ENCODE results near the gene ESR2.
"Not testable (repeated sequence)": the region's sequence is repeated elsewhere in the genome, so short reads cannot be mapped to it uniquely, and the experiment has no call there.

The ESR2 gene

GRCh38 chr14:64196056-64196455 is 98.1 kb downstream of the ESR2 start:
- FAIRE-seq, result no peak

DNA sequence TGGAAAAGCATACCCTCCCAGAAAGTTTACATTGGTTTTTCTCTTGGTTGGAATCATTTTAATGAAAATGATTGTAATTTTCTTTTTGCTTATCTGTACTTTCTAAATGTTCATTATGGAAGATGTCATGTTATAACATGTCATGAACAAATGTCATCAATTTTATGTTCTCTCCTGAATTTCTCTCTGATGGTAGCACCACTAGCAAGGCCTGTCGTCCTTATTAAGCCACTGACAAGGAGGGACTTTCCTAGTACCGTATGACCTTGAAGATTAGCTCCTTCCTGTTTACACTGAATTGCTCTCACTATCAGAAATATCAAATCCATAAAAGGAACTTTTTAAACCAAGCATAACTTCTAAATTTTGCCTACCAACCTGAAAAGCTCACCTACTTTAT is 99.0 kb downstream of the ESR2 start:
- no peak for FAIRE-seq

DNA sequence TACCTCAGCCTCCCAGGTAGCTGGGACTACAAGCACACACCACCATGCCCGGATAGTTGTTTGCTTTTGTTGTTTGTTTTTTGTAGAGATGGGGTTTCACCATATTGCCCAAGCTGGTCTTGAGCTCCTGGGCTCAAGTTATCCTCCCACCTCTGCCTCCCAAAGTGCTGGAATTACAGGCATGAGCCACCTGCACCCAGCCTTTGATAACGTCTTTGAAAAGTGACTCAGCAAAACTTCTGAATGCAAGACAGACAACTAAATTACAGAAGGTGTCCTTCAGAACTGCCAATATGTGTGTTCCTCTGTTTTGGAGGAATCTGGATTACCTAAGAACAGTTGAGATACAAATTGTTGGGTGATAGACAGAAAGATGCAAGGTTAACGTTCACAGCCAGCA is 99.8 kb downstream of the ESR2 start:
- FAIRE-seq, result no peak

DNA sequence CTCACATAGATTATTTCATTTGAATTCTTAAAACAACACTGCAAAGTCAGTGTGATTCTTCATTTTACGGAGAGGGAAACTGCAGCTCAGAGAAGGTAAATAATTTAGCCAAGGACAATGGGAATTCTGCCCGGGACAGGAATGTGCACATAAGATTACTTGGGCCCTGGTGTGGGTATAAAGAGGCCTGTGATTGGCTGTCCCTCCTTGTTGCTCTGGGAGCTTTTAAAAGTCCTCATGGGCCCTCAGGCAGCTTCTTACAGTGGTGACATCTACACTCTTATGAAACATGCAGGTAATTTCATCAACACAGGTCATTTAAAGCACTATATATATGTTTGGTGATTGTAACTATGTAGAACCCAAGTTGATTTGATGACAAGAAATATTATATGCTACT is 100.3 kb downstream of the ESR2 start:
- no peak for FAIRE-seq

DNA sequence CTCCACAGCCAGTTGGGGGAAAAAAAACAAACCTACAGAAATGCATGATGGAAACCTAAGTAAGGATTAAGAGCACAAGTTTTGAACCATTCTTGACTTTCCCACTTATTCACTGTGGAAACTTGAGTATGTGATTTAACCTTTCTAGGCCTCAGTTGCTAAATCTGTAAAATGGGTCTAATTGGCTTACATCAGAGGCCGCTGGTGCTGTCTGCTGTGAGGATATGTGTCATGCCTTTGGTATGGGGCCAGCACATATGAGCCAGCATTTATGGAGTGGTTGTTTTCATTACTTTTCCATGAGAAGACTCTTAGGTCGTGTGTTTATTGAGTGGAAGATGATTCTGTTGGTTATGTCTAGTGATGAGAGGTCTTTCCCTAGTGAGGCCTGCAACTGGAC is 102.4 kb downstream of the ESR2 start:
- FAIRE-seq, result no peak

DNA sequence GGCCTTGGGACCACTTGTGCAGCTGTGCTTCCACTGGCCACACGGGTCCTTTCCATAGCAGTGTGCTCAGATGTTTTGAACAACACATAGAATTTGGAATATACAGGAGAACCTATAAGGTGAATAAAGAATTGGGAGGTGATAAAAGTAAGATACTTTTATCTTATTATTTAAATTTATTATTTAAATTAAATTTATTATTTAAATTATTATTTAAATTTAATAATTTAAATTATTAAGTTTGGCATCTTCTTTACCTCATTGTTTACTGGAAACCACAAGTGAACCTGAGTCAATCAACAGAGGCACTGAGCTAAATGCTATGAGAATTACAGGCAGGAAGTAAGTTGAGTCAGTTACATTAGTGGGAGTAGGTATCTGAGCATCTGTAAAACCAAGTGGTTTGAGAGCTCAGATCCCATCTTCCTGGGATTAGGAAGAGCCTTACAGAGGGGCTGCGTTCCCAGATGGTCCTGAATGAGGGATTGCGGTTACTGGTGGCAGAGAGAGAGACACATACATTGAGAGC is 103.1 kb downstream of the ESR2 start:
- FAIRE-seq, result no peak

GRCh38 chr14:64187331-64187730 is 106.8 kb downstream of the ESR2 start:
- no peak for FAIRE-seq

- FAIRE-seq, result no peak
Measured at GRCh38 chr14:64186231-64187129, 107.7 kb downstream of the ESR2 start.

- no peak for FAIRE-seq
Measured at GRCh38 chr14:64185184-64185583, 109.0 kb downstream of the ESR2 start.

DNA sequence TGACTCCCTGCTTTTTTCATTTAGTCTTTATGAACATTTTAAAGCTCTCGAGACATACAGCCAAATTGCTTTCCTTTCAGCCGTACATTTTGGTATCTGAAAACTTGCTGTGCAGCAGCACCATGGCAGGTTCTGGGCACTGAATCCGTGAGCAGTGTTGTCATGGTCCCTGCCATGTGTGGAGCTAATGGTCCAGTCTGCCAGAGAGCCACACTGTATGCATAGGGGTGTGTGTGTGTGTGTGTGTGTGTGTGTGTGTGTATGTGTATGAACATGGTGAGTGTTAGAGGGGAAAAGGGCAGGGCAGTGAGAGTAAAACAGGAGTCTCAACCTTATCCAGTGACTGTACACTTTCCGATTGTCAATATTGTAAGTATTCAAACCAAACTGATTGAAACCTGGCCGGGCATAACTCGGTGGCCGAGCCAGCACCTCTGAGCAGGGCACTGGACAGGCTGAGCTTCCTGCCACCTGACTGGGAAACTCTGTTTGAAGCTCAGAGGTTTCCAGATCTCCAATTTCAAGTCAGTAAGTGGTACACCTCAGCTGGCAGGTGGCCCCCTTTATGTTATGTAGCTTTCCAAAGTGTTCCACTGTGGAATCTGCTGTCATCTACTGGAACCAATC is 110.0 kb downstream of the ESR2 start:
- no peak for FAIRE-seq

DNA sequence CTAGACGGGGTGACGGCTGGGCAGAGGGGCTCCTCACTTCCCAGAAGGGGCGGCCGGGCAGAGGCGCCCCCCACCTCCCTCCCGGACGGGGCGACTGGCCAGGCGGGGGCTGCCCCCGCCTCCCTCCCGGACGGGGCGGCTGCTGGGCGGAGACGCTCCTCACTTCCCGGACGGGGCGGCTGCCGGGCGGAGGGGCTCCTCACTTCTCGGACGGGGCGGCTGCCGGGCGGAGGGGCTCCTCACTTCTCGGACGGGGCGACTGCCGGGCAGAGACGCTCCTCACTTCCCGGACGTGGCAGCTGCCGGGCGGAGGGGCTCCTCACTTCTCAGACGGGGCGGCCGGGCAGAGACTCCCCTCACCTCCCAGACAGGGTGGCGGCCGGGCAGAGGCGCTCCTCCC is 111.3 kb downstream of the ESR2 start:
- FAIRE-seq, result not testable (repeated sequence)

DNA sequence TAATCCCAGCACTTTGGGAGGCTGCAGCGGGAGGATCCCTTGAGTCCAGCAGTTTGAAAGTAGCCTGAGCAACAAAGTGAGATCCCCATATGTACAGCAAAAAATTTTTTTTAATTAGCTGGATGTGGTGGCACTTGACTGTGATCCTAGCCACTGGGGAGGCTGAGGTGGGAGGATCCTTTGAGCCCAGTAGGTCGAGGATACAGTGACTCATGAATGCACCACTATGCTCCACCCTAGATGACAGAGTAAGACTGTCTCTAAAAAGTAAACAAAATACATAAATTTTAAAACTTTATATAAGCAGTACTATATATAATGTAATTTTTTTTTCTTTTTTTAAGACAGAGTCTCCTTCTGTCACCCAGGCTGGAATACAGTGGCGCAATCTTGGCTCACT is 115.4 kb downstream of the ESR2 start:
- FAIRE-seq, result no peak

GRCh38 chr14:64176330-64176729 is 117.8 kb downstream of the ESR2 start:
- no peak for FAIRE-seq

DNA sequence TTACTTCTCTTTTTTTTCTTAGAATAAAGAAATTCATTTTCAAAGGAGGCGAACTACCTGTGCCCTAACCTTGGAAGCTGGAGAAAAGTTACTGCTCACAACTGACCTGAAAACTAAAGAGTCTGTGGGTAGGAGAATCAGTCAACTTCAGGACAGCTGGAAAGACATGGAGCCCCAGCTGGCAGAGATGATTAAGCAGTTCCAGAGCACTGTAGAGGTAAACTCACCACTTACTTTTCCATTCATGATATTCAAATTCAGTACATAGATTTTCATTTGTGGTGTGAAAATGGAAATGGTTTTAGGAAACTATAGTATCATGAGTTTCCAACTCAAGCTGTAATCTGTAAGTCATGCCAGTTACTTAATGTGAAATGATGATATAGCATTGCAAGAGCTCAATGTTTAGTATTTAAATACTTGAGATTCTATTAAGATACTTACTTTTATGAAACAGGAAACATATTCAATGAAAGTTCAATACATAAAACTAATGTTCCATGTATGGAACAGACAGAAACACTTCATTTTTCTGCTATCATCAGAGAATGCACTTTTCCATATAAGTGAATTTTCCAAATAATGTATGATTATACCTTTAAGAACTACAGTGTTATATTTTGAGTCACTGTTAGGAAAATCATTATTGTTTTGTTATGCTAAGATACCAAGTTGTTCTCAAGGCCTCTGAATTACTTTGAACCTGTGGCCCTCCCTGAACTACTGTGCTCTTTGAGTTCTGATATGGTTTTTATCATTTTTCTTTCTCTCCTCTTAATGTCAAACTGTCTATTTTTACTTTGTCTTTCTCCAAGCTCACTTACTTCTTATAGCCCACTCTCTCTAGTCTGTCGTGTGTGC is 119.0 kb downstream of the ESR2 start:
- no peak for FAIRE-seq

GRCh38 chr14:64170181-64170580 is 124.0 kb downstream of the ESR2 start:
- no peak for FAIRE-seq

DNA sequence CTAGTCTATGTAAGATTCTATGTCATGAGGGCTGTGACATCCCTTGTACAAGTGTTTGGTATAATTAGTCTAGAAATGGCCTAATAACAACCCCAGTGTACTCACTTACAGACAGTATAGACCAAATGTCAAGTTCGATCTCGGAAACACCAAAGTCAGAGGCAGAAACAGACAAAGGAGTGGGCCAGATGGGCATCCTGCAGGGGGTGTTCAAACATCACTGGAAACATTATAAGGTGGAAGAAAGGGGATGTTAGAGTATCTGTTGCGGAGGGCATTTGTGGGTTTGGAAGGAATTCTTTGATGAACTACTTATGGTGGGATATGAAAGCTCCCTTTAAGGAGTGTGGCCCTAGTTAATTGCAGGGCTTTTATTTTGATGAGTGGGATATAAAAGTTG is 134.6 kb downstream of the ESR2 start:
- FAIRE-seq, result no peak

DNA sequence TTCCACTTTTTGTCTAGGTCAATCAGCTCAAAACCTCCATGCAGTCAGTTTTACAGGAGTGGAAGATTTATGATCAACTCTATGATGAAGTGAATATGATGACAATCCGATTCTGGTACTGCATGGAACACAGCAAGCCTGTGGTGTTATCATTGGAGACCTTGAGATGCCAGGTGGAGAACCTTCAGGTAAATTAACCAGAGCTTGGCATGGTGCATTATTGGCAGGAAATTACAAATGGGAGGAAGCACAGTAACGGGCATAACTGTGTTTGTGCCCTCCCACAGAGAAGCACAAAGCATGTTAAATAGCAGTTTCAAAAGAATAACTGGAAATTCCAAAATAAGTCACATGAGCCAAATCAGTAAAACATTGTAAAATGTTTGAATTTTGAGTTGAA is 135.6 kb downstream of the ESR2 start:
- no peak for FAIRE-seq

DNA sequence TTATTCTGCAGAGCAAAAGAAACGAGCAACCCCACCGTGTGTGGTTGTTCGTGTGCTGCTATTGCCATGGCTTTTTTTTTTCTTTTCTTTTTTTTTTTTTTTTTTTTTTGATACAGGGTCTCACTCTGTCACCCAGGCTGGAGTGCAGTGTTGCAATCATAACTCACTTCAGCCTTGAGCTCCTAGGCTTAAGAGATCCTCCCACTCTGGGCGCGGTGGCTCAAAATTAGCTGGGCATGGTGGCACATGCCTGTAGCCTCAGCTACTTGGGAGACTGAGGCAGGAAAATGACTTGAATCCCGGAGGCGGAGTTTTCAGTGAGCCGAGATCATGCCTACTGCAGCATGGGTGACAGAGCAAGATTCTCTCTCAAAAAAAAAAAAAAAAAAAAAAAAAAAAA is 144.2 kb downstream of the ESR2 start:
- FAIRE-seq, result no peak

GRCh38 chr14:64147126-64147790 is 146.9 kb downstream of the ESR2 start:
- FAIRE-seq, result no peak

DNA sequence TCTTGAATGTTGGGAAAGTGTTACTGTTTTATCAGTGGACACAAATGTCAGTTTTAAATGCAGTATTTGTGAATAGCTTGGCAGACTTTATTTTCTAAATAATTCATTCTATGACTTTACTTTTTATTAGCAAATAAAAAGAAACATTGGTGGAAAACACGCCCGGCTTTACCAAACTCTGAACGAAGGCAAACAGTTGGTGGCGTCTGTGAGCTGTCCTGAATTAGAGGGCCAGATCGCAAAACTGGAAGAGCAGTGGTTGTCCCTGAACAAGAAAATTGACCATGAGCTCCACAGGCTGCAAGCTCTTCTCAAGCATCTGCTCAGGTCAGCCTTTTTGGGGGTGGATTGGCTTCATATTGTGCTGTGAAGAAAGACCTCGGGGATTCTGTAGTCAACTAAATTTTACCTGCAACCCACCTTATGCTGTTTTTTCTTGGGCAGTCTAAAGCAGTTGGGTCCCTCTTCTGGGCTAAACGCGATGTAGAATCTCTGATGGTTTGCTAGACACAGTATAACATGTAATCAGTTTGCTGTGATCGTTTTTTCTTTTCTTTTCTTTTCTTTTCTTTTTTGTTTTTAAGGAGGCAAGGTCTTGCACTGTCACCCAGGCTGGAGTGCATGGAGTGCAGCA is 156.4 kb downstream of the ESR2 start:
- FAIRE-seq, result no peak

DNA sequence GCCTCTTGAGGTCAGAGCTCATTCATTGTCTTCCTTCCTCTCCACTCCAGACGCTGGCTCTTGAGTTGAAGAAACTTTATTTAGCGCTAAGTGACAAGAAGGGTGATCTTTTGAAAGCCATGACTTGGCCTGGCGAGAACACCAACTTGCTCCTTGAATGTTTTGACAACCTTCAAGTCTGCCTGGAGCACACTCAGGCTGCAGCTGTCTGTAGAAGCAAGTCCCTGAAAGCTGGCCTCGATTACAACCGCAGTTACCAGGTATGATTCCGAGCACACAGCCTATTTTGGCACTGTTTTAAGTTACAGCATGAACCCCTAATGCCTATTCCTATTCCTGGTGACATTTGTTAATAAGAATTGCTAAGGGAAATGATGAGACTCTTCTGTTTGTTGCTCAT is 167.6 kb downstream of the ESR2 start:
- no peak for FAIRE-seq

DNA sequence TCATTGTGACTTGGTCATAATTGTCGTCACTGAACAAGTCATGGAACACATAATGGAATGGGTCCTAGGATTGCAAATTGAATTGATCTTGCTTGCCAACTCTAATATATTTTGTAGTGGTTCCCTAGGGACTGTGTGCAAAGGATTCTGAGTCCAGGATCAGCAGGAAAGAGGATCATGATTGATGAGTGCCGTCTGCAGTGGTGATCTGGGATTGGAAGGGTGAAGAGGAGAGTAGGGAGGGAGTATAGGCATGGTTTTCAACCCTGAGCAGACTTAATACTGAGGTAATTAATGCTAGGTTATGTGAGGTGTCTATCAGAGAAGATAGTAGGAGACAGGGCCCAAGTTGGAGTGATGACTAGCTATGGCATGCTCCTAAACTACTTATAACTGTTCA is 168.9 kb downstream of the ESR2 start:
- FAIRE-seq, result no peak
